AG10803 (cell line): ENCODE results near the gene KDM4C.

Source experiments
- DNase-seq: peaks from one replicate; pipeline ENCODE4 v3.0.0; 2010; ENCODE audit warnings: low read depth
- H3K4me3 ChIP-seq: 2 replicates; pipeline ENCODE4 v1.5.1; 2011; ENCODE audit warnings: mild to moderate bottlenecking, low read length, control low read depth
- TF ChIP-seq, protein P1 (sequence below): conservative IDR thresholded peaks from 2 replicates; pipeline ENCODE4 v1.5.1; 2011; ENCODE audit warnings: mild to moderate bottlenecking, low read length, control low read depth, inconsistent platforms

The KDM4C gene

DNA sequence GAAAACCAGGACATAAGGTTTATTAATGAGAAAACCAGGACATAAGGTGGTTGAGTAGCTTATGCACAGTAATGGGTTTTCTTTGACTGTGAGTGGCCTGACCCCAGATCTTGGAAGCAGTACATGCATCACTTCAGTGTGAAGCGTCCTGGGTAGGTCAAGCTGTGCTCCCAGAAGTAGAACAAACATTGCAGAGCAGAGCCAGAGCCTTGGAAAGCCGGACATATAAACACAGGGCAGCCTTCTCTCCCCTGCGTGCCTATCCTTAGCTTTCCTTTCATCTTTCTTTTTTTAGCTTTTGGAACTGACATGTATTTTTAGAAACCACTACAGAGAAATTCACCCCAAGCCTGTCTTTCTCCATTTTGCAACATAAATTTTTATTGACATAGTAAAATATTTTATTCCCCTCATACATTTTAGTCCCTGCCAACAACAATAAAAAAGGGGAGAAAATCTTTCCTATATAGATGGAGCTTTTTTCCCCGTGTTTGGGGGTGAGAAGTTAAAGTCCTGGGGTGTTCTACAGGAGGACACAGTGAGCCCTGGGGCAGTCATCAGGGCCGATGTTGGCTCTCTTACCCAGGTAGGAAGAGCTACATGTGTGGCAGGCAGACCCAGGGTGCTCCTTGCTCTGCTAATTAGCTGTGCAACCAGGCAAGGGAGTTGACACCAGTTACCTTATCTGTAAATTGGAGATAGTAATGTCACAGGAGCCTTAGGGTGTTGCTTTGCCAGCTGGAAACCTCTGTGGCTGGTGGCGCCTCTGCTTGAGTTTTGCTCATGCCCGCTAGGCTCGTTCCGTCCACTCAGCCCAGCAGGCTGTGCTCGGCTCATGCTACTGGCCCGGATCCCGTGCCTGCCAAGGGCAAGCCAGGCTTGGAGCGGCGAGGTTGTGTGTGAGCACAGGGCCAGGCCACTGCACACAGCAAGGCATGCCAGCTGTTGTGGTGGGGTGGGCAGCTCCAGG lies 389.6 kb downstream of the KDM4C start:
- TF ChIP-seq, protein P1, sequence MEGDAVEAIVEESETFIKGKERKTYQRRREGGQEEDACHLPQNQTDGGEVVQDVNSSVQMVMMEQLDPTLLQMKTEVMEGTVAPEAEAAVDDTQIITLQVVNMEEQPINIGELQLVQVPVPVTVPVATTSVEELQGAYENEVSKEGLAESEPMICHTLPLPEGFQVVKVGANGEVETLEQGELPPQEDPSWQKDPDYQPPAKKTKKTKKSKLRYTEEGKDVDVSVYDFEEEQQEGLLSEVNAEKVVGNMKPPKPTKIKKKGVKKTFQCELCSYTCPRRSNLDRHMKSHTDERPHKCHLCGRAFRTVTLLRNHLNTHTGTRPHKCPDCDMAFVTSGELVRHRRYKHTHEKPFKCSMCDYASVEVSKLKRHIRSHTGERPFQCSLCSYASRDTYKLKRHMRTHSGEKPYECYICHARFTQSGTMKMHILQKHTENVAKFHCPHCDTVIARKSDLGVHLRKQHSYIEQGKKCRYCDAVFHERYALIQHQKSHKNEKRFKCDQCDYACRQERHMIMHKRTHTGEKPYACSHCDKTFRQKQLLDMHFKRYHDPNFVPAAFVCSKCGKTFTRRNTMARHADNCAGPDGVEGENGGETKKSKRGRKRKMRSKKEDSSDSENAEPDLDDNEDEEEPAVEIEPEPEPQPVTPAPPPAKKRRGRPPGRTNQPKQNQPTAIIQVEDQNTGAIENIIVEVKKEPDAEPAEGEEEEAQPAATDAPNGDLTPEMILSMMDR = no peak
- no peak overlapping the region for H3K4me3 ChIP-seq
- DNase-seq = no peak

DNA sequence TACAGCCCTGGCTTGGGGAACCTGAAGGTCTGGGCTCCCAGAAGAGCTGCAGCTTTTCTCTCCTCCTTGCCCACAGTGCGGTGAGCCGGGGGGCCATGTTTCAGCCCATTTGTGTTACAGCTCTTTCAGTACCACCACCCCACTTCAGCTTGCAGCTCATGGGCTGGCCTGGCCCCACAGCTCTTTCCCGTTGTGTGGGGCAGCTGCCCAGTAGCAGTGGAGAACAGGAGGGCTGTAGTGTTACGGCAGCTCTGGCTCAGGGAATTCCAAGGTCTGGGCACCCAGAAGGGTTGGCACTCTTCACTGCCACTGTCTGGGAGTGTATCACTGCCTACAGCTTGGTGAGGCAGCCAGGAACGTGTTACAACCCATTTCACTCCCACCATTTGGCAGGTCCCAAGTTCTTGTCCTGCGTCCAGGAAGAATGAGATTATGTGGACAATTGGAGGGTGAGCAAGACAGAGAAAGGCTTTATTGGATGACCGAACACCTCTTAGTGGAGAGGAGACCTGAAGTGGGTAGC lies 390.5 kb downstream of the KDM4C start:
- TF ChIP-seq, protein P1 = no peak
- no peak for DNase-seq
- no peak overlapping the region for H3K4me3 ChIP-seq

DNA sequence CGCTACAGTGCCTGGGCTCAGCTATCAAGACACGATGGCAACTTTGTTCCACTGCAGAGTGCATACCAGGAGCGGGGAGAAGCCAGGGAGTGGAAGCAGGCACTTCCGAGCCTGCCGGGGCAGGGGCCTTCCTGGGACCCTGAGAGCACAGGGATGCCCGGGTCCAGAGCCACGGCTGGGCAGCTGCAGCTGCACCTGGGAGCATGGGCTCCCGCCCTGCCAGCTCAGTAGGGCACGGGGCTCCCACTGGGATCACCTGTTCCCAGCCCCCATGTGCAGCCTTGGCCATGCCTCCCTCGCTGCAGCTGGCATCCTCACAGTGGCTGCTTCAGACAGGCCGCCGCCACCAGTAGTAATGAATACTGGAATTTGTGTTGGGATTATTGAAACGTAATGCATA lies 391.5 kb downstream of the KDM4C start:
- TF ChIP-seq, protein P1 = no peak
- DNase-seq = no peak
- H3K4me3 ChIP-seq = no peak overlapping the region

DNA sequence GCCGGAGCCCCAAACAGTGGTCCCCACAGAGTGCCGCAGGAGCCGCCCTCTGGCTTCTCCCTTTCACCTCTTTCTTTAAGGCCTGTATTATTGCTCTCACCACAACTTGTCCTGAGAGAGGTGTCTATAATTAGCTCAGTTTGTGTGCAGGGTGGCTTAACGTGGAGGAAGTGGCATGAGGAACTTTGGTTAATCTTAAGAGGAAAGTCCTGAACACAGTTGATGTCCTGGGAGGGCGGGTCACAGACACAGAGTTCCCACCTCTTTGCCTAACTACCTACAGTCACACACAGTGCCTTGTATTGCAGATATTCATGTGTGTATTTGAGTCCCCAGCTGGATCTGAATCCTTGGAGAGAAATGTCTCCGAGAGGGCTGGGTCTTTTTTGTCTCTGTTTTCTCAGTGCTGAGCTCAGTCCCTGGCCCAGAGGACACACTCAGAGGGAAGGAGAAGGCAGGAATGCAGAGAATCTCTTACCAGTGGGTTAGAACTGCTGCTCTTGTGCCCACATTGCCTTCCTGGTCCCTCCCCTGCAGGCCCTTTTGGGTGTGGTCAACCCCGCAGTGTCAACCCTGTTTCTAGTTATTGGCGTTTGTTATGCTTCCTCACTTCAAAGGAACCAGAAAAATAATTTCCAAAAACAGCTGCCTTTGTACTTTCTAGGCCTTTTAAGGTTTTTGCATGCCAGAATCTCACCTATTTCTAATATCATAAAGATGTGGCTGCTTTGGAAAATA lies 392.5 kb downstream of the KDM4C start:
- TF ChIP-seq, protein P1 = no peak
- DNase-seq = no peak
- H3K4me3 ChIP-seq = no peak overlapping the region

DNA sequence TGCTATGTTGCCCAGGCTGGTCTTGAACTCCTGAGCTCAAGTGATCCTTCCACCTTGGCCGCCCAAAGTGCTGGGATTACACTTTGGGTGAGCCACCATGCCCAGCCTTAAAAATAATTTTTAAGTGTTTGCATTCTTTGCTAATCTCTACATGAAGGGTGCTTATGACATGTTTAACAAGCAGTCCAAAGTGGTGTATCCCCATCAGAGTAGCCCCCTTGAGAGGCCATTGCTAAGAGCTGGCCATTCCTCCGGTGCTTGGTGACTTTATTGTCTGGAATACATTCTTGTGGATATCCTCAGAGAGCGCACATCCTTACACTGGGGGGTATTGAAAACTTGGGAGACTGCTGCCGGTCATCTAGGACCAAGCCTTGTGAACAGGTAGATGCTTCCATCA lies 395.4 kb downstream of the KDM4C start:
- no peak overlapping the region for H3K4me3 ChIP-seq
- no peak for DNase-seq
- TF ChIP-seq, protein P1 = no peak

- H3K4me3 ChIP-seq = no peak overlapping the region
- TF ChIP-seq, protein P1 = no peak
- DNase-seq = no peak
These were observed 395.8 kb downstream of the KDM4C start for GRCh38 chr9:7153566-7153965.
